ENCODE data around the gene SPOCD1. TPM values are rescaled to one million over a fixed set of nuclear protein-coding genes. Genes with fewer than 3 reads are reported as not detected.

SPOCD1 gene
- total and polyA plus RNA-seq, 2 donors from 2014 or later = 0.22 to 0.98 TPM

DNA sequence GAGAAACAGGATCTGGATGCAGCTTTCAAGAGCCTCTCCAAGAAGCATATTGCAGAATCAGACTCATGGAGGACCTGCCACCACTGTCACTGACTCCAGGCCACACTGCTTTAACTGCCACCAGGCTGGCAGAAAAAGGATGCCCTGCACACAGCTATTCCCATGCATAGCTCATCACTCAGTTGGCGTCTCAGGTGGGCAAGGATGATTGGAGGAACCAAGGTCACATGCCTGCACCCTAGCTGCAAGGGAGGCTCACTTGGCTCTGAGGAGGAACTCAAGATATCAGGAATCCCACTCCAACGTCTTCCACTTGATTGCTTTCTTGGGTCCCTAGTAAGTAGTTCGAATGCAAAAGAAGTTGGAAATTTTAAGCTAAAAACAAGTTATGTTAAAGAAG is 19.6 kb upstream of the SPOCD1 start:
- no peak overlapping the region for H3K27ac ChIP-seq (ENCODE audit: low read depth in 2 of 2, low read length in 2 of 2)
- intact Hi-C loops (cut with DNase I) = no loop called here
- no peak overlapping the region for H3K9ac ChIP-seq (ENCODE audit: low read length in 3 of 3)
- DNase-seq (no peak), FAIRE-seq (no peak)
- H3K27me3 ChIP-seq (ENCODE audit: control insufficient read depth, insufficient read depth, low read length) = no peaks in the 10 kb centered on the region
- no peak overlapping the region for H3K4me3 ChIP-seq (ENCODE audit: low read length in 3 of 3)
- no peak for TF ChIP-seq CTCF (IDR thresholded peaks at IDR 0.05; ENCODE audit: borderline replicate concordance, extremely low read depth, insufficient read depth)
- no peaks in the 10 kb centered on the region for H3K9me3 ChIP-seq (ENCODE audit: control insufficient read depth in 2 of 3, insufficient read depth in 1 of 3, low read length in 3 of 3)
- no peaks in the 10 kb centered on the region for H3K4me1 ChIP-seq (ENCODE audit: control insufficient read depth in 2 of 3, insufficient read depth in 2 of 3, low read depth in 1 of 3, low read length in 3 of 3)
- H3K36me3 ChIP-seq (ENCODE audit: control insufficient read depth in 2 of 3, insufficient read depth in 3 of 3, low read length in 3 of 3) = no peaks in the 10 kb centered on the region

GRCh38 chr1:31834501-31834900 is 18.7 kb upstream of the SPOCD1 start:
- DNase-seq (no peak), FAIRE-seq (no peak)
- H3K27me3 ChIP-seq (ENCODE audit: control insufficient read depth, insufficient read depth, low read length) = no peaks in the 10 kb centered on the region
- H3K9me3 ChIP-seq (ENCODE audit: control insufficient read depth in 2 of 3, insufficient read depth in 1 of 3, low read length in 3 of 3) = no peaks in the 10 kb centered on the region
- H3K4me3 ChIP-seq (ENCODE audit: low read length in 3 of 3) = no peak overlapping the region
- H3K27ac ChIP-seq (ENCODE audit: low read depth in 2 of 2, low read length in 2 of 2) = no peak overlapping the region
- no peak for TF ChIP-seq CTCF (IDR thresholded peaks at IDR 0.05; ENCODE audit: borderline replicate concordance, extremely low read depth, insufficient read depth)
- H3K9ac ChIP-seq (ENCODE audit: low read length in 3 of 3) = no peak overlapping the region
- no peaks in the 10 kb centered on the region for H3K36me3 ChIP-seq (ENCODE audit: control insufficient read depth in 2 of 3, insufficient read depth in 3 of 3, low read length in 3 of 3)
- H3K4me1 ChIP-seq (ENCODE audit: control insufficient read depth in 2 of 3, insufficient read depth in 2 of 3, low read depth in 1 of 3, low read length in 3 of 3) = no peaks in the 10 kb centered on the region
- intact Hi-C loops (cut with DNase I) = no loop called here

DNA sequence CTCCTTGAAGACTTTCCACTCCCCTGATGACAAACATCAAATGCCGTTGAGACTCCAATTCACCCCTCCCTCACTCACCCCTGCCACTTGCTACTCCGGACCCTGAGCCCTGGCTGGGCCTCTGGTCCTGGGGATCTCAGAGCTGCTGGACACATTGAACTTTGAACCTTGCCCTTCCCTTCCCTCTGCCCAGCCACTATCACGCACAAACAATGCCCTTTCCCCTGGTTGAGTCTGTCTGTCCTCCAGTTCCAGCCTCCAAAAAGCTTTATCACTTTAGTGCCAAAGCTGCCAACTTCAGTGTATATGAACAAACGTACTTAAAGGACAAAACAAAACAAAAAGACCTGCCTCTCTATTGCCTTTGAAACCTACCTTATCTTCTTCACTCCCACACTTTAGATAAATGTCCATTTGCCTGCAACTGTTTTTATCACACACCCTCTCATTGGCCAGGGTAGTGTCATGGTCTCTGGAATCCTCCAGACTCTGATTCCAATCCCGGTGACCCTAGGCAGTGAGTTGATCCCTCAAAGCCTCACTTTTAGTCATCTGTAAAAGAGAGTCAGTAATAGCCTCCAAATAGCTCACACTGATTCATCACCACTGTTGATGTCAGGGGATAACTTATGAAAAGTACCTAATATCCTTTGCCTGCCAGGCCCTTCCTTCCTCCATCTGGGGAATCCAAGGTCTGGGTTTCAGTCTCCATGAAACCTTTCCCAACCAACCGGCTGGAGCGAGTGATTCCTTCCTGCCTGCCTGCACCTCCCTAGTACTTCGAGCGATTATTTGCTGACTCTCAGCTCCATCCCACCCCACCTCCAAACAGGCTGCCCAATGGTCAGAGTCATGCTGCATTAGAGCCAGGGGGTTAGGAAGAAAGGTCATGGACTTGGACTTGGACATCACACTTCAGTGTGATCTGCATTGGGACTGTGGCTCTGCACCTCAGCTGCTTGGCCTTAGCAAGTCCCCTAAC is 15.9 kb upstream of the SPOCD1 start:
- no peak overlapping the region for H3K27ac ChIP-seq (ENCODE audit: low read depth in 2 of 2, low read length in 2 of 2)
- no peaks in the 10 kb centered on the region for H3K27me3 ChIP-seq (ENCODE audit: control insufficient read depth, insufficient read depth, low read length)
- no peaks in the 10 kb centered on the region for H3K4me1 ChIP-seq (ENCODE audit: control insufficient read depth in 2 of 3, insufficient read depth in 2 of 3, low read depth in 1 of 3, low read length in 3 of 3)
- H3K4me3 ChIP-seq (ENCODE audit: low read length in 3 of 3) = no peak overlapping the region
- no peaks in the 10 kb centered on the region for H3K9me3 ChIP-seq (ENCODE audit: control insufficient read depth in 2 of 3, insufficient read depth in 1 of 3, low read length in 3 of 3)
- DNase-seq (no peak), FAIRE-seq (no peak)
- no peak for TF ChIP-seq CTCF (IDR thresholded peaks at IDR 0.05; ENCODE audit: borderline replicate concordance, extremely low read depth, insufficient read depth)
- H3K9ac ChIP-seq (ENCODE audit: low read length in 3 of 3) = no peak overlapping the region
- no peaks in the 10 kb centered on the region for H3K36me3 ChIP-seq (ENCODE audit: control insufficient read depth in 2 of 3, insufficient read depth in 3 of 3, low read length in 3 of 3)
- intact Hi-C loops (cut with DNase I) = no loop called here

Measured in kidney (tissue), 14 donors.